Testis (tissue), 5 donors: Measurements from ENCODE around the gene USP20. TPM values are rescaled to one million over a fixed set of nuclear protein-coding genes. Genes with fewer than 3 reads are reported as not detected.
"Not testable (repeated sequence)": the region's sequence is repeated elsewhere in the genome, so short reads cannot be mapped to it uniquely, and the experiment has no call there.

ENCODE experiments used
- DNase-seq: peaks from one replicate; pipeline ENCODE4 v3.0.0-alpha.2; 2019
- H3K27ac ChIP-seq, 2 donors: fragments of 200-600 bp; sonication (generic); one replicate each; pipeline ENCODE4 v1.5.1; 2019
- H3K27me3 ChIP-seq: fragments of 200-600 bp; sonication (generic); one replicate; pipeline ENCODE4 v1.5.1; 2019
- H3K36me3 ChIP-seq: fragments of 200-600 bp; sonication (generic); one replicate; pipeline ENCODE4 v1.5.1; 2017; ENCODE audit warnings: low read depth; ENCODE audit errors: missing control alignments
- H3K4me1 ChIP-seq: fragments of 200-600 bp; sonication (generic); one replicate; pipeline ENCODE4 v1.5.1; 2019
- H3K4me3 ChIP-seq, 2 donors: fragments of 200-600 bp; sonication (generic); one replicate each; pipeline ENCODE4 v1.5.1; 2017 to 2019
- H3K9me3 ChIP-seq: fragments of 200-600 bp; sonication (generic); one replicate; pipeline ENCODE4 v1.5.1; 2017
- CTCF ChIP-seq, 3 experiments: fragments of 450-650 bp in 2 of 3; fragments of 200-600 bp in 1 of 3; sonication (generic) in 1 of 3; IDR thresholded peaks; one replicate each; pipeline ENCODE4 v1.5.1; 2016 to 2019; ENCODE audit warnings: antibody characterized with exemption in 3 of 3, mild to moderate bottlenecking in 2 of 3, moderate library complexity in 1 of 3
- POLR2A ChIP-seq: fragments of 450-650 bp; IDR thresholded peaks from one replicate; pipeline ENCODE4 v1.6.1; 2017; ENCODE audit warnings: antibody characterized with exemption, mild to moderate bottlenecking, moderate library complexity
- WGBS, 2 donors: methylation state at CpG; one replicate each; pipeline ENCODE4 v1.1.5; 2018; 5-methylcytosine and 5-hydroxymethylcytosine counted together
- intact Hi-C: fragments of 100-400 bp; cut with DNase I; formaldehyde crosslinking; loops from one replicate; pipeline ENCODE4 v1.15.1; 2023; ENCODE audit warnings: low total_unique reads
- long read RNA-seq, 2 donors: transcript quantifications; one replicate each; lab custom pipeline, GENCODE V29; 2026
- polyA plus RNA-seq: library from polyadenylated mRNA; stranded (reverse); fragments of 350-450 nt; fragmentation: Illumina TruSeq; extraction: RNeasy Lipid Tissue Mini Kit (QIAGEN cat#74804); gene quantifications from one replicate; pipeline ENCODE4 v1.2.3, GENCODE V29; 2014; ENCODE audit warnings: low read depth, low replicate concordance; ENCODE audit not compliant: insufficient read depth
- total RNA-seq, 2 donors: library from RNA; depleted of rRNA; stranded (reverse); fragments of >200 nt; gene quantifications; one replicate each; pipeline ENCODE4 v1.2.3, GENCODE V29; 2016

Gene USP20
- total RNA-seq (10 to 100 TPM; 46.8 to 48.3 TPM), polyA plus RNA-seq (37.4 TPM)
- long read RNA-seq, donor 1, partial matches to known transcripts: 8 of 8 reads
- long read RNA-seq, donor 1, other reads (novel, unspliced or antisense): 0 of 8 reads
- long read RNA-seq, donor 2, full-length matches to known transcripts: 4 of 41 reads
- long read RNA-seq, donor 2, partial matches to known transcripts: 37 of 41 reads
- long read RNA-seq, donor 2, other reads (novel, unspliced or antisense): 0 of 41 reads

- Histone ChIP-seq H3K27ac (peak within 1 kb of the TSS; percentile 82 to 85), H3K36me3 (no peaks in the 10 kb centered on the region), H3K9me3 (no peaks in the 10 kb centered on the region), H3K27me3 (no peaks in the 10 kb centered on the region), H3K4me1 (peaks cover 18% of the 10 kb centered on the region), H3K4me3 (peak within 1 kb of the TSS; percentile 97 to 98)
- TF ChIP-seq POLR2A (peak; percentile 57), CTCF (IDR thresholded peaks at IDR 0.05) (no peak)
- 0% methylated on average over 26 to 45 of the region's 81 CpGs for WGBS, 2 donors
- peak; percentile 97 for DNase-seq
- intact Hi-C loops: no loop called here
Observed at GRCh38 chr9:129835128-129835859, at the start of gene USP20, which contains the start of gene C9orf78. Gene USP20 (plus strand): TSS chr9:129835458. CDS start chr9:129852556, 17,098 bp downstream. Gene C9orf78 (minus strand): TSS chr9:129835275. CDS start chr9:129835221, 54 bp downstream.

- intact Hi-C loops: loop anchor here (10.0 kb wide), 1 partner anchor 651 kb away; no protein-coding TSS in a partner anchor
- WGBS, 2 donors: 100% methylated on average over 1 of the region's 1 CpG
- Histone ChIP-seq H3K36me3 (no peaks in the 10 kb centered on the region), H3K27me3 (no peaks in the 10 kb centered on the region), H3K9me3 (no peaks in the 10 kb centered on the region), H3K27ac (no peak overlapping the region), H3K4me3 (no peak overlapping the region), H3K4me1 (peaks cover 4% of the 10 kb centered on the region)
- TF ChIP-seq POLR2A: no peak
- TF ChIP-seq CTCF (IDR thresholded peaks at IDR 0.05): no peak
- DNase-seq: no peak
Observed at GRCh38 chr9:129785866-129786265, 49.4 kb upstream of the USP20 start.

GRCh38 chr9:129786481-129786880 lies 48.8 kb upstream of the USP20 start:
- TF ChIP-seq POLR2A (no peak), CTCF (IDR thresholded peaks at IDR 0.05) (no peak)
- H3K36me3 ChIP-seq: no peaks in the 10 kb centered on the region
- intact Hi-C loops: loop anchor here (10.0 kb wide), 1 partner anchor 652 kb away; no protein-coding TSS in a partner anchor

GRCh38 chr9:129794549-129794948 lies 40.7 kb upstream of the USP20 start:
- H3K27ac ChIP-seq: no peak overlapping the region
- no peaks in the 10 kb centered on the region for H3K9me3 ChIP-seq
- no peak for TF ChIP-seq POLR2A
- no peak for TF ChIP-seq CTCF (IDR thresholded peaks at IDR 0.05)
- no peaks in the 10 kb centered on the region for H3K27me3 ChIP-seq
- DNase-seq: no peak
- WGBS, 2 donors: 90 to 91% methylated on average over 8 of the region's 8 CpGs
- no peak overlapping the region for H3K4me3 ChIP-seq
- peaks cover 4% of the 10 kb centered on the region for H3K4me1 ChIP-seq
- intact Hi-C loops: no loop called here
- no peaks in the 10 kb centered on the region for H3K36me3 ChIP-seq

More at GRCh38 chr9:129786481-129786880, 48.8 kb upstream of the USP20 start:
- Histone ChIP-seq H3K27me3 (no peaks in the 10 kb centered on the region), H3K9me3 (no peaks in the 10 kb centered on the region), H3K4me3 (no peak overlapping the region), H3K4me1 (peaks cover 4% of the 10 kb centered on the region), H3K27ac (no peak overlapping the region)
- WGBS, 2 donors: 92 to 94% methylated on average over 10 of the region's 10 CpGs
- no peak for DNase-seq

GRCh38 chr9:129796029-129796428 lies 39.2 kb upstream of the USP20 start:
- H3K4me3 ChIP-seq, H3K36me3 ChIP-seq, intact Hi-C loops, H3K9me3 ChIP-seq, H3K27me3 ChIP-seq, DNase-seq, H3K4me1 ChIP-seq, H3K27ac ChIP-seq: not testable (repeated sequence)
- WGBS, 2 donors: 72 to 93% methylated on average over 2 of the region's 2 CpGs
